Large intestine (tissue), 3 donors: ENCODE data around the gene METTL15. TPM values are rescaled to one million over a fixed set of nuclear protein-coding genes. Genes with fewer than 3 reads are reported as not detected.
"Not testable (repeated sequence)": the region's sequence is repeated elsewhere in the genome, so short reads cannot be mapped to it uniquely, and the experiment has no call there.

ENCODE experiments used
- DNase-seq, 2 donors: peaks; one replicate each; pipeline versions ENCODE4 v3.0.0 to v3.0.0-alpha.2; 2013
- H3K27ac ChIP-seq: one replicate; pipeline ENCODE4 v1.5.1; 2013; ENCODE audit warnings: low read length
- H3K27me3 ChIP-seq: 2 replicates; pipeline ENCODE4 v1.6.1; 2013; ENCODE audit warnings: low read length; ENCODE audit not compliant: control insufficient read depth, insufficient read depth
- H3K36me3 ChIP-seq: 2 replicates; pipeline ENCODE4 v1.6.1; 2013; ENCODE audit warnings: low read length; ENCODE audit not compliant: control insufficient read depth, insufficient read depth
- H3K4me1 ChIP-seq: one replicate; pipeline ENCODE4 v1.6.1; 2013; ENCODE audit warnings: low read length; ENCODE audit not compliant: control insufficient read depth, insufficient read depth
- H3K4me3 ChIP-seq: one replicate; pipeline ENCODE4 v1.5.1; 2013; ENCODE audit warnings: low read length
- H3K9me3 ChIP-seq: one replicate; pipeline ENCODE4 v1.6.1; 2013; ENCODE audit warnings: mild to moderate bottlenecking, low read depth, low read length, moderate library complexity; ENCODE audit not compliant: control insufficient read depth
- WGBS: methylation state at CpG from one replicate; pipeline ENCODE4 v1.1.5; 2013; ENCODE audit warnings: low lambda C conversion rate; ENCODE audit not compliant: insufficient coverage; 5-methylcytosine and 5-hydroxymethylcytosine counted together
- polyA plus RNA-seq: library from polyadenylated mRNA; unstranded; fragments of 120-200 nt; gene quantifications from one replicate; pipeline ENCODE4 v1.2.1, GENCODE V29; 2013

Gene METTL15
- polyA plus RNA-seq, 1 donor, result 16.1 TPM

DNA sequence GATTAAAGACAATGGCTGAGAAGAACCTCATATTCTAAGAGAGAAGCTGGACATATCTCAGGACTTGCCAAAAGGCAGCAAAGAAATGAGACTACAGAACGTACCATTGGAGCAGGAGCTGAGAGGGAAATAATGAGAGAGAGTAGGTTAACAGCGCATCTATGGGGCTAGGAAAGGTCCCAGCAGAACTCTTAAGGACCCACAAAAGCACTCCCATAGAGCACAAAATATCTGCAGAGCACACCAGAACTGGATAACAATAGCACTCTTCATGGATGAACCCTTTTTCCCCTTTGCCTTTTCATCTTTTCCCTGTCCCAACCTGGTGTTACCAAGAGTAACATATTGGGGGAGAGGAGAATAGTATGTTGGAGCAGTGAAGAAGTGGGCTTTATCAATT, 245.8 kb downstream of the METTL15 start:
- no peak overlapping the region for H3K4me3 ChIP-seq
- no peaks in the 10 kb centered on the region for H3K9me3 ChIP-seq
- H3K27ac ChIP-seq, result no peak overlapping the region
- no peaks in the 10 kb centered on the region for H3K27me3 ChIP-seq
- H3K36me3 ChIP-seq, result no peaks in the 10 kb centered on the region
- H3K4me1 ChIP-seq, result no peaks in the 10 kb centered on the region
- WGBS, result no CpG with 5 or more reads among the region's 2 CpGs
- DNase-seq, result no peak

DNA sequence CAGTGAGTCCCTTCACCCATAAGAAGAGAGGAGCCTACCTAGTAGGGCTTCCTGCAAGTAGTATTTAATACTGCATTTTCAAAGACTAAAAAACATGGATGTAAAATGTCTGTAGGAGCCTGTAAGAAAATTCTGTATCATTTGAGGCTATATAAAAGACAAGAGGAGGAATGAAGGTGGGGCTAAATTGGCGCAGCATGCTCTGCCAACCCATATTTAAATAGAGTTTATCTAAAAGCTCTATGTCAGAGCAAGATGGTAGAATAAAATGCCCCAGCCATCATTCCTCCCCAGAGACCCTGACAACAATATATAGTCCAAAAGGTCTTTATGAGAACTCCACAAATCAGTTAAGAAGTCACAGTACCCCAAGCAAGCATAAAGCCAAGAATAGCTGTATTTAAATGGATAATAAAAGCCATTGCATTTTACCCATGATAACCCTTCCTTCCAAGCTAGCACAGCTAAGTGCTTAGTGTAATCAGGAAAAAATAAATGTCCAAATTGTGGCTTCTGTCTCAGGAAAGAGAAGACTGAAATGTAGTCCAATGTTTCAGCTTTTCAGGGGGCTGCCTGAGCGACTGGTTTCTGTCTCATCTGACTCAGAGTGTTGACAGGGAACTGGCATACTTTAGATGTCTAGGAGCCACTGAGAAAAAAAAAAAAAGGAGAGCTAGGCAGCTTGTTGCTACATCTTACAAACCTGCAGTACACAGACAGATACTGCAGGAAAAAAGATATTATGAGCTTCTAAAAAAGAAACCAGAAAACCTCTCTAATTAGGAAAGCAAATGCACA, 258.6 kb downstream of the METTL15 start:
- H3K4me3 ChIP-seq, result no peak overlapping the region
- no peak overlapping the region for H3K27ac ChIP-seq
- H3K9me3 ChIP-seq, result no peaks in the 10 kb centered on the region
- WGBS, result no CpG with 5 or more reads among the region's 2 CpGs
- DNase-seq, result no peak
- no peaks in the 10 kb centered on the region for H3K4me1 ChIP-seq
- no peaks in the 10 kb centered on the region for H3K36me3 ChIP-seq
- no peaks in the 10 kb centered on the region for H3K27me3 ChIP-seq

DNA sequence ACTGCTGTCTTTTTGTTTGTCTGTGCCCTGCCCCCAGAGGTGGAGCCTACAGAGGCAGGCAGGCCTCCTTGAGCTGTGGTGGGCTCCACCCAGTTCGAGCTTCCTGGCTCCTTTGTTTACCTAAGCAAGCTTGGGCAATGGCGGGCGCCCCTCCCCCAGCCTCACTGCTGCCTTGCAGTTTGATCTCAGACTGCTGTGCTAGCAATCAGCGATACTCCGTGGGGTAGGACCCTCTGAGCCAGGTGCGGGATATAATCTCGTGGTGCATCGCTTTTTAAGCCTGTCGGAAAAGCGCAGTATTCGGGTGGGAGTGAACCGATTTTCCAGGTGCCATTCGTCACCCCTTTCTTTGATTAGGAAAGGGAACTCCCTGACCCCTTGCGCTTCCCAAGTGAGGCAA, 269.9 kb downstream of the METTL15 start:
- H3K27me3 ChIP-seq, H3K4me3 ChIP-seq, H3K36me3 ChIP-seq, H3K27ac ChIP-seq, H3K4me1 ChIP-seq, H3K9me3 ChIP-seq, DNase-seq: not testable (repeated sequence)
- WGBS, result no CpG with 5 or more reads among the region's 14 CpGs

Other genes with a start within 250 kb of the METTL15 start
- 5.2 TPM for gene KIF18A, start 232 bp upstream of the METTL15 start, polyA plus RNA-seq